ENCODE measurements around the gene LSP1.

- TF ChIP-seq POLR2AphosphoS5 (IDR thresholded peaks at IDR 0.05) (no peak), TAF1 (IDR thresholded peaks at IDR 0.05; ENCODE audit: low read depth) (no peak), CTCF (IDR thresholded peaks at IDR 0.05; ENCODE audit: poor library complexity, severe bottlenecking) (no peak)
Observed at GRCh38 chr11:1896468-1896867, 43.6 kb downstream of the LSP1 start.

Measured in neural cell (in vitro differentiated cells).